Thyroid gland (tissue), 4 donors: ENCODE data around the gene RETREG3. TPM values are rescaled to one million over a fixed set of nuclear protein-coding genes. Genes with fewer than 3 reads are reported as not detected.

Source experiments
- DNase-seq, 2 donors: peaks; one replicate each; pipeline ENCODE4 v3.0.0-alpha.2; 2019
- H3K27ac ChIP-seq, 3 donors: fragments of 200-600 bp; sonication (generic); 1 replicate in 2 of 3; 2 replicates in 1 of 3; pipeline ENCODE4 v1.5.1; 2016 to 2019; ENCODE audit warnings: mild to moderate bottlenecking in 1 of 3, moderate library complexity in 1 of 3
- H3K27me3 ChIP-seq: fragments of 200-600 bp; sonication (generic); one replicate; pipeline ENCODE4 v1.5.1; 2019
- H3K36me3 ChIP-seq, 2 donors: fragments of 200-600 bp; sonication (generic); one replicate each; pipeline ENCODE4 v1.5.1; 2016 to 2019
- H3K4me1 ChIP-seq, 2 donors: fragments of 200-600 bp; sonication (generic); one replicate each; pipeline ENCODE4 v1.5.1; 2017 to 2019
- H3K4me3 ChIP-seq, 3 donors: fragments of 200-600 bp; sonication (generic); replicated peaks in 1 of 3; 1 replicate in 2 of 3; 2 replicates in 1 of 3; pipeline ENCODE4 v1.5.1; 2016; ENCODE audit warnings: mild to moderate bottlenecking in 1 of 3
- H3K9me3 ChIP-seq: fragments of 200-600 bp; sonication (generic); one replicate; pipeline ENCODE4 v1.5.1; 2017
- POLR2A ChIP-seq, 2 donors: fragments of 450-650 bp; IDR thresholded peaks; one replicate each; pipeline ENCODE4 v1.6.1; 2017; ENCODE audit warnings: antibody characterized with exemption in 2 of 2, mild to moderate bottlenecking in 2 of 2, moderate library complexity in 1 of 2
- WGBS, 2 donors: methylation state at CpG; one replicate each; pipeline ENCODE4 v1.1.5; 2017; 5-methylcytosine and 5-hydroxymethylcytosine counted together
- intact Hi-C: fragments of 100-400 bp; cut with DNase I; formaldehyde crosslinking; loops from one replicate; pipeline ENCODE4 v1.15.1; 2023
- total RNA-seq, 4 donors: library from RNA; depleted of rRNA; stranded (reverse); fragments of >200 nt; gene quantifications; one replicate each; pipeline ENCODE4 v1.2.3, GENCODE V29; 2016
- TF ChIP-seq, protein P1 (sequence below), 6 experiments: fragments of 200-600 bp in 3 of 6; fragments of 450-650 bp in 3 of 6; sonication (generic) in 3 of 6; IDR thresholded peaks; one replicate each; pipeline ENCODE4 v1.5.1; 2016 to 2019; ENCODE audit warnings: antibody characterized with exemption in 6 of 6, mild to moderate bottlenecking in 2 of 6, inconsistent platforms in 1 of 6, moderate library complexity in 1 of 6

Gene RETREG3, protein sequence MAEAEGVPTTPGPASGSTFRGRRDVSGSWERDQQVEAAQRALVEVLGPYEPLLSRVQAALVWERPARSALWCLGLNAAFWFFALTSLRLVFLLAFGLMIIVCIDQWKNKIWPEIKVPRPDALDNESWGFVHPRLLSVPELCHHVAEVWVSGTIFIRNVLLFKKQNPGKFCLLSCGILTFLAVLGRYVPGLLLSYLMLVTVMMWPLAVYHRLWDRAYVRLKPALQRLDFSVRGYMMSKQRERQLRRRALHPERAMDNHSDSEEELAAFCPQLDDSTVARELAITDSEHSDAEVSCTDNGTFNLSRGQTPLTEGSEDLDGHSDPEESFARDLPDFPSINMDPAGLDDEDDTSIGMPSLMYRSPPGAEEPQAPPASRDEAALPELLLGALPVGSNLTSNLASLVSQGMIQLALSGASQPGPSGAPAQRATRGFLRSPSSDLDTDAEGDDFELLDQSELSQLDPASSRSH
- total RNA-seq: 10 to 100 TPM; 61.9 to 74.4 (median 72.1) TPM

DNA sequence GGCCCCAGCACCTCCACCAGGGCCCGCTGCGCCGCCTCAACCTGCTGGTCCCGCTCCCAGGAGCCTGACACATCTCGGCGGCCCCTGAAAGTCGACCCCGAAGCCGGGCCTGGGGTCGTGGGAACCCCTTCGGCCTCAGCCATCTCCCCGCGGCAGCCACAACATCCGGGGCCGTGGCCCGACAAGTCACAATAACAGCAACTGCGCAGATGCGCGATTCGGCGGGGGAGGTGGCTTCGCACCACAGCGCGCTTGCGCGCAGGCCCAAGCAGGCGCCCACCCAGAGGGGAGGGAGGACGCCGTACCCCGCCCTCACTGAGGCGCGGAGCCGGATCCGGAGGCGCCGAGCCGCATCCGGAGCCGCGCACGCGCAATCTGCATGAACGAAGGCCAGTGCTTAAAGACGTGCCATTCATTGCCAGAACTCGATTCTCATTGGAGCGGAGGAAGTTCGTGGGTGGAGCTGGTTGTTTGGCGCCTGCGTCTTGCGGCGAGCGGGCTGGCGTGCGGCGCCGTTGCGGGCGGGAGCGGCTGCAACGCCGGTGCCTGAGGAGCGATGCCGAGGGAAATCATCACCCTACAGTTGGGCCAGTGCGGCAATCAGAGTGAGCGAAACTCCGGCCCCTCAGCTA is at the start of gene RETREG3, which contains the start of gene TUBG1:
Gene RETREG3, minus strand, starts transcription at position 193 of the 632 bp plus-strand sequence. Its CDS starts 50 bp downstream, at position 143.
Gene TUBG1, plus strand, starts transcription at position 502 of the 632 bp plus-strand sequence. Its CDS starts 55 bp downstream, at position 557.
- H3K27ac ChIP-seq: peak within 1 kb of the TSS; percentile 78 to 87 (median 84)

DNA sequence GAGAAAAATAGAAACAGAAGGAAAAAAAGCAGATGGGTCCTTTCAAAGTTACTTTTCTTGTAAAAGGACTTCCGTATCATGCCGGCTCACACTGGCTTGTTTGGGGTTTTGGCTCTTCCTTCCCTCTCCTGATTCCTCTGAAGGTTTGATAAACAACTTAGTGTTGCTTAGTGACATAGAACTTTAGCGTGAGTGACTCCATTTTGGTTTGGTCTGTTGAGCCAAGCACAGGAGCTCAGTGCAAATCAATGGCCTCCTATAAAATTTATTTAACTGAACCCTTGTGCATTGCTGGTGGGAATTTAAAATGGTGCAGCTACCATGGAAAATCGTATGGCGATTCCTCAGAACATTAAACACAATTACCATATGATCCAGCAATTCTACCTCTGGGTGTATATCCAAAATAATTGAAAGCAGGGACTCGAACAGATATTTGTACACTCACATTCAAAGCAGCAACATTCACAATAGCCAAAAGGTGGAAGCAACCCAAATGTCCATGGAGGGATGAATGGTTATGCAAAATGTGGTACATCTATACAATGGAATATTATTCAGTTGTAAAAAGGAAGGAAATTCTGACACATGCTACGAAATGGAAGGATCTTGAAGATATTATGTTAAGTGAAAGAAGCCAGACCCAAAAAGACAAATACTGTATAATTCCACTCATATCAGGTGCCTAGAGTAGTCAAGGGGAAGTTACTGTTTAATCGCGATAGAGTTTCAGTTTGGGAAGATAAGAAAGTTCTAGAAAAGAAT is 48.8 kb upstream of the RETREG3 start:
- H3K27ac ChIP-seq: no peak overlapping the region
- H3K27me3 ChIP-seq: no peaks in the 10 kb centered on the region
- intact Hi-C loops: no loop called here
- peaks cover 0 to 5% of the 10 kb centered on the region in 2 donors for H3K36me3 ChIP-seq
- H3K4me1 ChIP-seq: peaks cover 10 to 15% of the 10 kb centered on the region in 2 donors
- H3K4me3 ChIP-seq: no peak overlapping the region
- no peaks in the 10 kb centered on the region for H3K9me3 ChIP-seq
- DNase-seq: no peak
- 87 to 89% methylated on average over 9 of the region's 9 CpGs for WGBS, 2 donors
- TF ChIP-seq POLR2A (IDR thresholded peaks at IDR 0.05): no peak
- TF ChIP-seq, protein P1, sequence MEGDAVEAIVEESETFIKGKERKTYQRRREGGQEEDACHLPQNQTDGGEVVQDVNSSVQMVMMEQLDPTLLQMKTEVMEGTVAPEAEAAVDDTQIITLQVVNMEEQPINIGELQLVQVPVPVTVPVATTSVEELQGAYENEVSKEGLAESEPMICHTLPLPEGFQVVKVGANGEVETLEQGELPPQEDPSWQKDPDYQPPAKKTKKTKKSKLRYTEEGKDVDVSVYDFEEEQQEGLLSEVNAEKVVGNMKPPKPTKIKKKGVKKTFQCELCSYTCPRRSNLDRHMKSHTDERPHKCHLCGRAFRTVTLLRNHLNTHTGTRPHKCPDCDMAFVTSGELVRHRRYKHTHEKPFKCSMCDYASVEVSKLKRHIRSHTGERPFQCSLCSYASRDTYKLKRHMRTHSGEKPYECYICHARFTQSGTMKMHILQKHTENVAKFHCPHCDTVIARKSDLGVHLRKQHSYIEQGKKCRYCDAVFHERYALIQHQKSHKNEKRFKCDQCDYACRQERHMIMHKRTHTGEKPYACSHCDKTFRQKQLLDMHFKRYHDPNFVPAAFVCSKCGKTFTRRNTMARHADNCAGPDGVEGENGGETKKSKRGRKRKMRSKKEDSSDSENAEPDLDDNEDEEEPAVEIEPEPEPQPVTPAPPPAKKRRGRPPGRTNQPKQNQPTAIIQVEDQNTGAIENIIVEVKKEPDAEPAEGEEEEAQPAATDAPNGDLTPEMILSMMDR (IDR thresholded peaks at IDR 0.05): no peak

More for the DNA sequence above, at the start of gene RETREG3, which contains the start of gene TUBG1:
- peak; percentile 99 for DNase-seq
- peak; percentile 19 to 92 for TF ChIP-seq POLR2A (IDR thresholded peaks at IDR 0.05)
- TF ChIP-seq, protein P1 (IDR thresholded peaks at IDR 0.05): peak in 3 of 6 experiments; percentile 12 to 33 (median 18)
- Histone ChIP-seq H3K27me3 (no peaks in the 10 kb centered on the region), H3K4me1 (peaks cover 22 to 23% of the 10 kb centered on the region in 2 donors), H3K4me3 (peak within 1 kb of the TSS; percentile 75 to 95 (median 81)), H3K36me3 (peaks cover 13 to 17% of the 10 kb centered on the region in 2 donors), H3K9me3 (no peaks in the 10 kb centered on the region)
- intact Hi-C loops: no loop called here
- 0% methylated on average over 19 of the region's 66 CpGs; no CpG with 5 or more reads in 1 of the 2 donors for WGBS, 2 donors

DNA sequence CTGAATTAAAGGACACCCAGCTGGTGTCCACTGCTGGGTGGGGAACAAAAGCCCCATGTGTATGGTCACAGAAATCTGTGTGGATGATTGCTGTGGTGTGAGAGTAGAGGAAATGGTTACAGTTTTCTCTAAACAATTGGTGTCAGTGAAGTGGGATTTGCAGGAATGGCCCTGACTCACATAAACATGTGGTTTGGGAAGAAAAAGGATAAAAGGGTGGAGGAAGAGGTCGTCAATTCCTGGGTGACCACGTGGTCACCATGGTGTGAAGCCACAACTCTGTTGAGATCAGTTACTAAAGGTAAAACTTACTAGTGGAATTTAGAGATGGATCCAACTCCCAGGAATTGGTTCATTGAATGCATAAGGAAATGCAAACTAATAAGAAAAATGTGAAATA is 46.4 kb upstream of the RETREG3 start:
- TF ChIP-seq, protein P1 (IDR thresholded peaks at IDR 0.05): no peak
- no peak for TF ChIP-seq POLR2A (IDR thresholded peaks at IDR 0.05)
- H3K4me3 ChIP-seq: no peak overlapping the region
- intact Hi-C loops: no loop called here
- H3K27me3 ChIP-seq: no peaks in the 10 kb centered on the region
- H3K27ac ChIP-seq: no peak overlapping the region
- H3K4me1 ChIP-seq: peaks cover 10 to 15% of the 10 kb centered on the region in 2 donors
- 66 to 75% methylated on average over 2 of the region's 2 CpGs for WGBS, 2 donors
- no peaks in the 10 kb centered on the region for H3K36me3 ChIP-seq
- H3K9me3 ChIP-seq: no peaks in the 10 kb centered on the region
- no peak for DNase-seq

DNA sequence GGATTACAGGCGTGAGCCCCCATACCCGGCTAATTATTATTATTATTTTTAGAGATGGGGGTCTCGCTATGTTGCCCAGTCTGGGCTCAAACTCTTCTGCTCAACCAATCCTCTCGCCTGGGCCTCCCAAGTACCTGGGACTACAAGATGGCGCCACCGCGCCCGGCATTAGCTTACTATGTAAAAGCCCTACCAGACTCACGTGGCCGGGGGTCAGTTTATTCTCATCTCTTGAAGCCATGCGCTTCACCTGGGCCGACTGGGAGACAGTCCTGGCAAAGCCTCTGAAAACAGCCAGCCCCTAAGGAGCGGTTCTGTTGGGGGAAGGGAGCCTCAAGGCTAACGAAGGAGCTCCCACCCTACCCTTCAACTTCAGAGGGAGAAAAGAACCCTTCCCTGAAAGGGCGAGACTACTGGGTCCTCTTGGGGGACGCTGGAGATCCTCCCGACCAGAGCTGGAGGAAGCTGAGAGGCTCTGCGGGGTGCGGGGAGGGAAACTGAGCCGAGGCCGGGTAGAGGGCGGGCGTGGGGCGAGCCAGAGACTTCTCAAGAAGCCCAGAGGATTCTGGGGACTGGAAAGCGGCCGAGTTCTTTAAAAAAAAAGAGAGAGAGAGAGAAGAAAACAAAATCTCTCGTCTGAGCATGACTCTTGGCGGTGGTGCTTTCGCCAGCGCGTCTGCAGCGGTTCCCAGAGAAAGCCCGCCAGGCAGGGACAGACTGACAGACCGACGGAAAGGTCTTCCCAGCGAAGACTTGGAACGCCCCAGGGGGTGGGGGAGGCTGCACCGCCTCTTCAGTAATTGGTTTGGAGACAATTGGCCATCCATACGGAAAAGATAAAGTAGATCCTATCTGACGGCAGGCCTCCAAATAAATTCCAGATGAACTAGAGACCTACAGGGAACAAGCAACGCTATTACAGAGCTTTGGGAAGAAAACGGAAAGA is 44.3 kb upstream of the RETREG3 start:
- intact Hi-C loops: no loop called here
- peak; percentile 60 to 64 for DNase-seq
- 20 to 22% methylated on average over 40 to 42 of the region's 42 CpGs for WGBS, 2 donors

More for the DNA sequence above, 44.3 kb upstream of the RETREG3 start:
- H3K9me3 ChIP-seq: no peaks in the 10 kb centered on the region
- peak overlapping the region in 1 of 3 donors; percentile 28 for H3K4me3 ChIP-seq
- H3K27ac ChIP-seq: peak overlapping the region; percentile 8 to 83 (median 75)
- H3K36me3 ChIP-seq: no peaks in the 10 kb centered on the region
- TF ChIP-seq, protein P1 (IDR thresholded peaks at IDR 0.05): no peak
- TF ChIP-seq POLR2A (IDR thresholded peaks at IDR 0.05): peak in 1 of 2 donors; percentile 50
- H3K4me1 ChIP-seq: peaks cover 4 to 11% of the 10 kb centered on the region in 2 donors
- no peaks in the 10 kb centered on the region for H3K27me3 ChIP-seq
